Measurements from ENCODE around the gene CIZ1.

DNA sequence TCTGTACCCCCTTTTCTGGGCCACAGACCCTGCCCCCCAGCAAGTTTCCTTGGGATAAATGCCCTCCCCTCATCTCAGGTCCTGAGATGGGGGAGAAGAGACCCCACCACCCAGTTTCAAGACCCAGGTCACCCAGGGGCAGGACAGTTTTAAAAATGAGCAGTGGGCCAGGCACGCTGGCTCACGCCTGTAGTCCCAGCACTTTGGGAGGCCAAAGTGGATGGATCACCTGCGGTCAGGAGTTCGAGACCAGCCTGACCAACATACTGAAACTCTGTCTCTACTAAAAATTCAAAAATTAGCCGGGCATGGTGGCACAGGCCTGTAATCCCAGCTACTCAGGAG, 69.9 kb downstream of the CIZ1 start:
- TF ChIP-seq, protein P1, sequence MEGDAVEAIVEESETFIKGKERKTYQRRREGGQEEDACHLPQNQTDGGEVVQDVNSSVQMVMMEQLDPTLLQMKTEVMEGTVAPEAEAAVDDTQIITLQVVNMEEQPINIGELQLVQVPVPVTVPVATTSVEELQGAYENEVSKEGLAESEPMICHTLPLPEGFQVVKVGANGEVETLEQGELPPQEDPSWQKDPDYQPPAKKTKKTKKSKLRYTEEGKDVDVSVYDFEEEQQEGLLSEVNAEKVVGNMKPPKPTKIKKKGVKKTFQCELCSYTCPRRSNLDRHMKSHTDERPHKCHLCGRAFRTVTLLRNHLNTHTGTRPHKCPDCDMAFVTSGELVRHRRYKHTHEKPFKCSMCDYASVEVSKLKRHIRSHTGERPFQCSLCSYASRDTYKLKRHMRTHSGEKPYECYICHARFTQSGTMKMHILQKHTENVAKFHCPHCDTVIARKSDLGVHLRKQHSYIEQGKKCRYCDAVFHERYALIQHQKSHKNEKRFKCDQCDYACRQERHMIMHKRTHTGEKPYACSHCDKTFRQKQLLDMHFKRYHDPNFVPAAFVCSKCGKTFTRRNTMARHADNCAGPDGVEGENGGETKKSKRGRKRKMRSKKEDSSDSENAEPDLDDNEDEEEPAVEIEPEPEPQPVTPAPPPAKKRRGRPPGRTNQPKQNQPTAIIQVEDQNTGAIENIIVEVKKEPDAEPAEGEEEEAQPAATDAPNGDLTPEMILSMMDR (IDR thresholded peaks at IDR 0.05) = no peak
- no peak for TF ChIP-seq POLR2AphosphoS5 (IDR thresholded peaks at IDR 0.05)
